ENCODE results near the gene SPATA13. TPM values are rescaled to one million over a fixed set of nuclear protein-coding genes. Genes with fewer than 3 reads are reported as not detected.
A peak's percentile ranks its signal among the peaks of the same experiment; 100 is the strongest.
"Not testable (repeated sequence)": the region's sequence is repeated elsewhere in the genome, so short reads cannot be mapped to it uniquely, and the experiment has no call there.

The SPATA13 gene
- total RNA-seq, 1 donor from 2014 or later, result 9.9 TPM

DNA sequence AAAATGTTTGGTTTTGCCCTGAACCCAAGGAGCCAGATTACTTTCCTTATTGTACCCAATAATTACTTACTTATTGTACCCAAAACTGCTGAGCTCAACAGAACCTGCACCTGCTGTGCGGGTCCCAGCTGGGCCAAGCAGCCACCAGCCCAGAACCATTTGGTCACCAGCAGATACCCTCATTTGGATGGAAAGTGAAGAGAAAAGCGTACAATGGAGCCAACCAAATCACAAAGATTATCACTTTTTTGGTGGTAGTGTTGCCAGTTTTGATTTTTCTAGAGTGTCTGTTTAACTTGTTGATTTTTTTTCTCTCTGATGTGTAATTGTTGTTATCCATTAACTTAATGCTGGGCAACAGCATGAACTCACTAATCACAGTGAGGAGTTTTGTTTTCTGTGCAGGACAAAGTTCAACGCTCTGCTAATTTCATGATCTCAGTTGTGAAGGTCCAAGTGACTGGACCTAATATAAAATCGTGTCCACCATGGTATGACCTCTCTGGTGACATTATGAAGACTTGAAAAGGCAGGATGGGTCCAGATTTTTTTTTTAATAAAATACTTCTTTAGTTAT, 23.8 kb downstream of the SPATA13 start:
- DNase-seq (ENCODE audit: missing footprints) (peak; percentile 16), ATAC-seq (no peak)
- intact Hi-C loops (cut with DNase I), result no loop called here

DNA sequence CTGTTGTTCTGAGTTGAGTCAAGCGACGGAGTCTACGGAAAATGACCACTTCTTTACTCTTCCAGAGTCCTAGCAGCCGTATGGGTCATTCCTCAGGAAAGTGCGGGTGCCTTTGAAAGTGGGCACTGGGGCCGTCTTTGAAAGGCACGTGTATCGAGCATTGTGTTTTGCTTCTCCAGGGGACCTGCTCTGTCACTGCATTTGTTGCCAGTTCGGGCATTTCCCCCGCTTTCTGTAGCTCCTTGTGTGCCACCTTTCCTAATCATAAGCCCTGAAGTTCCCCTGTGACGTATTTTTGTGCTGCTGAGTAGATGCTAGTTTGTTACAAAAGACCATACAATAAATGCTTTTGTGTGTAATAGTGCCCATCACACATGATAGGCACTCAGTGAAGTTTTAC, 24.4 kb downstream of the SPATA13 start:
- intact Hi-C loops (cut with DNase I), result no loop called here
- ATAC-seq (no peak), DNase-seq (ENCODE audit: missing footprints) (no peak)

DNA sequence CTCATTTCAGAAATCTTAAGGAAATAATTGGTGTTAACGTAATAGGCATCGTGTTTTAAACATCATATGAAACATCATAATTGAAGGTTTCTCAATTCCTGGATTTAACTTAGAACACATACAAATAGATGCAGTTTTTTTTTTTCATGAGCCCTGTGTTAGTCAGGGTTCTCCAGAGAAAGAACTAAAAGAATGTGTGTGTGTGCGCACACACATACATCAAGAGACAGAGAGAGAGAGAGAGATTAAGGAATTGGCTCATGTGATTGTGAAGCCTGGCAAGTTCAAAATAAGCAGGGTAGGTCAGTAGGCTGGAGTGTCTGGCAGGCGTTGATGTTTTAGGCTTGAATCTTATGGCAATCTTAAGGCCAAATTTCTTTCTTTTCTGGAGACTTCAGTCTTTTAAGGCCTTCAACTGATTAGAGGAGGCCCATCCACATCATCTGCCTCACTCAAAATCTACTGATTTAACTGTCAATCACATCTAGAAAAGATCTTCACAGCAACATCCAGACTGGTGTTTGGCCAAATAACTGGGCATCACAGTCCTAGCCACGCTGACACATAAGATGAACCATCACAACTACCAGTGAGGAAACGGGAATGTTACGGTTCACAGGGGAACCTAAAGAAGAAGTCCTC, 25.2 kb downstream of the SPATA13 start:
- no peak for DNase-seq (ENCODE audit: missing footprints)
- ATAC-seq, result no peak

DNA sequence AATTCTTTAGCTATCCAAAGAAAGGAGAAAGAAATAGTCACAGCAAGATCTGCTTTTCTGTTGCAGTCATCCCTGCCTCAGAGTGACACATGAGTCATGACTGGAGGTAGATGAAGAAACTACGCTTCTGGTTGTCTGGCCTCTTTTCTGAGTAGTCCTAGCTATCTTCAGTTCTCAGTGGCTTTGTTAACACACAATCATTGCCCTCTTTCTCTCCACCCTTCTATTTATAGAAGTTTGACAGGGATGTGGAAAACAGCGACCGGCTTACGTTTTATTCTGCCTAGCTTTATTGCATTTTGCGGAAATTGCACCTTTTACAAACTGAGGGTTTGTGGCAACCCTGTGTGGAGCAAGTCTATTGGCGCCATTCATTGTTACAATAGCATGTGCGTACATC, 26.7 kb downstream of the SPATA13 start:
- intact Hi-C loops (cut with DNase I), result no loop called here
- DNase-seq (ENCODE audit: missing footprints) (no peak), ATAC-seq (no peak)

More for the DNA sequence above, 25.2 kb downstream of the SPATA13 start:
- intact Hi-C loops (cut with DNase I), result no loop called here

DNA sequence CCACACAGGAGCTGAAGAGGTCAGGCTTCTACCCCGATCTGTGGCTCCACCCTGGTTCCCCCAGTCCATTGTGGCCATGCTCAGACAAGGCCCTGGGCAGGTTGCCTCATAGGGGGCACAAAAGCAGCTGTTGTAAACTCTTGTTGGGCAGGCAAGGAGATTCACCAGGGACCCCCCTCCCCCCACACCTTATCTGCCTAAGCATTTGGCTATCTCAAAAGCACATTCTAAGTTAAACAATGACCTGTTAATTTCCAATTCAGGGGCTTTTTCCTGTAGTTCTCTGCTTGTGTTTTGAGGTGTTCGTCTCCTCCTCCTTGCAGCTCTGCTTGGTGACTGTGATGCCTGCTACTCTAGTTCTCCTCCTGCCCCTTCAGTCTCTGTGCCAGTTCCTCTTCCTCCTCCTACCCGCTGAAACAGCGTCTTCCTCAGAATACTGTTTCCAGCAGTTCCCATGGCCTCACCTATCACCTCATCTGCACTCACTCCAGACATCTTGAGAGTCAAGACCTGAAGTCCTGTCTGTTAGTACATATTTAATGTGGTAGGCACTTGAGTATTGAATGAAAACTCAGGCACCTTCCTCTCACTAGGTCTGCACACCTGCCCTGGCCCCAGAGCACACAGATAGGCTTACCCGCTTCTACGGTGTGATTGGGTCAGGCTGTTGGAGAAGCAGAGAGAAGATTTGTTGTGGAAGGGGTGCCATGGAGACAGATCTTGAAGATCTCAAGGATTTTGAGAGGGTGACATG, 31.7 kb downstream of the SPATA13 start:
- intact Hi-C loops (cut with DNase I), result no loop called here
- ATAC-seq (no peak), DNase-seq (ENCODE audit: missing footprints) (no peak)

DNA sequence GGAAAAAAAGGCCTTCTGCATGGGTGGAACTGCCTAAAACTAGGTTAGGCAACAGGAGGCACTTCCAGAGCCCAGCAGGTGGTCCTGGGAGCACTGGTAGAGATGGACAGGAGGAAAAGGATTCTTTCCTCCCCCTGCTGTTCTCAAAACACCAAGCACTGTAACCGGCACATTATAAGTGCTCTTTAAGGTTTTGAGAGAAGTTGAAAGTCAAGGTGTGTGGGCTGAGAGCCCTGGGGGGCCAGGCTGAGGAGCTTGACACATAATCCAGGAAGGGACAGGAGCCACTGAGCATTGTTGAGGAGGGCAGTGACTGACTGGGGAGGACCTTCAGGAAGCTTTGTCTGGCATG, 32.3 kb downstream of the SPATA13 start:
- DNase-seq (ENCODE audit: missing footprints) (no peak), ATAC-seq (no peak)
- intact Hi-C loops (cut with DNase I), result no loop called here

DNA sequence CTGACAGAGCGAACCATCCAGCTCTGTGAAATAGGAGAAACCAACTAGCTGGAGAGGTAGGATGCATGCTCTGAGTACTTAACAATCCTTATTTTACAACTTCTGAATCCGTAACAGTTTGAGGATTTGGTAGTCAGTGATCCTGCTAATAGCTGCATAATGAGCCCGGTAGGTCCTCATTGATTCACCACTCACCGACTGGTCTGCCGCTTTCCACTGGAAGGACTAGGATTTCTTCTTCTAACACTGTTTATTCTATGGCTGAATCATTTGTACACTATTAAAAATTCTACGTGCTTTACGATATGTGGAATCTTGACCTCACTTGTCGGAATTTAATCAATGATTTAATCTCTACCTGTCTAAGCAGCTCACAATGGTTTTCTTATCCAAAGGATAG, 33.9 kb downstream of the SPATA13 start:
- no peak for ATAC-seq

DNA sequence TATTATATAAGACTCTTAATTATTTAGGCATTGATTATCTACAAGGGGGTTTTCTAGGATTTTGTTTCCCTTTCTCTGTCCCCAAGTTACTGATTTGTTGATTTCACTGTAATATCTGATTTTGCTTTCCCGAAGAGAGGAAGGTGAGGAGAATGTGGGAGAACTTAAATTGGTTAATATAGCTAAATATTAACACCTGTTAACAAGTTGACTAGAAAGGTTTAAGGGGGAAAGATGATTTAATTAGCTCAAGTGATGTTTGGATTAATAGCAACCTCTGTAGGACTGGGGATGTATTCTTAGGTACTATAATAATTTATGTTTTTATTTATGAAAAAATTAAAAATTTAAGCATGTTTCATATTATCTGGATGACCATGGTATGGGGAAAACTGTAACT, 35.1 kb downstream of the SPATA13 start:
- no peak for ATAC-seq
- DNase-seq (ENCODE audit: missing footprints), result no peak
- intact Hi-C loops (cut with DNase I), result no loop called here

More for the DNA sequence above, 33.9 kb downstream of the SPATA13 start:
- intact Hi-C loops (cut with DNase I), result no loop called here
- DNase-seq (ENCODE audit: missing footprints), result no peak

DNA sequence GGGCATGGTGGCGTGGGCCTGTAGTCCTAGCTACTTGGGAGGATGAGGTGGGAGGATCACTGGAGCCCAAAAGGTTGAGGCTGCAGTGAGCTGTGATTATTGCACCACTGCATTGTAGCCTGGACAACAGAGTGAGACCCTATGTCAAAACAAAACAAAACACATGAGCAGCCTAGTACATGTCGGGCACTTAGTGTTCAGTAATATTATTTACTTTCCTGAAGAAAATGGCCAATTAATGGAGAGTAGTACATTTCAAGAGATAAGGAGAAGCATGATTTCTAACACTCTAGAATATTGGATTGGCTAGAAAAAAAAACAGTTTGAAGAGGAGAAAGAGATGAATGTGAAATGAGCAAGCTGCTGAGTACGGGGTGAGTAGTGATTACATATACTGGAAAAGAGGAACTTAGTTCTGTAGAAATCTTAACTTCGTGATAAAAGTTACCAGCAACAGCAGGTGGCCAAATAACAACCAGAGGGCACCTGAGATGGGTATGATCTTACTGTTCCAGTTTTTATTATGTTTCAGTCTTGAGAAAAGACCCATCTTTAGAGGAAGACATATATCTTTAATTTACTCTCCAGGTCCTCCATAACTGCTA, 36.2 kb downstream of the SPATA13 start:
- ATAC-seq (no peak), DNase-seq (ENCODE audit: missing footprints) (no peak)
- intact Hi-C loops (cut with DNase I), result no loop called here

DNA sequence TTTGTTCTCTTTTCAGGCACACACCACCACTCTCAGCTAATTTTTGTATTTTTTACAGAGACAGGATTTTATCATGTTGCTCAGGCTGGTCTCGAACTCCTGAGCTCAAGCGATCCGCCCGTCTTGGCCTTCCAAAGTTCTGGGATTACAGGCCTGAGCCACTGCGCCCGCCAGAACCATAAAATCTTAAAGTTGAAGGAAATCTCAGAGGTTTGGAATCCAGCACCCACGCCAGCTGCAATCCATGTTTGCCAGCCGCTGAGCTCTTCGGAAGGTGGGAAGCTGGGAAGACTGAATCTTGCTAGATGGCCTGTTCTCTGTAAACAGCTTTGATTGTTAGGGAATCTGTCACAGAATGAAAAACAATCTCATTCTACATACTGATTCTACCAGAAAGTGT, 38.5 kb downstream of the SPATA13 start:
- ATAC-seq (no peak), DNase-seq (ENCODE audit: missing footprints) (no peak)
- intact Hi-C loops (cut with DNase I), result no loop called here

DNA sequence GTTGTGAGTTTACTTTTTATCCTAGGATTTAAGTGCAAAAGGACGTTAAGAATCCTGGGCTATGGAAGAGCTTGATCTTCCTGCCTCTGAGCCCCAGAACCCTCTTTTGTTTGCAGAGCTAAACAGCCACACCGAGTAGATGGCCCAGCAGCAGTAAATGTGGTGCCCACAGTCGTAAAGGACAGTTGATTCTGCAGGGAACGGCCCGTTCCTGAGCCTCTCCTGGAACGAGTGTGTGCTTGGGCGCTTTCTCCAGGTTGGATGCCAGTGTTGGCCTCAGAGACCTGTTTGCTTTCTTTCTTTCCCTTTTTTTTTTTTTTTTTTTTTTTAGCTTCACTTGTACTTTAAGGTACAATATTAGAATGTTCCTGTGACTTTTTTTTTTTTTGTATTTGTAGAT, 41.7 kb downstream of the SPATA13 start:
- ATAC-seq, result no peak
- DNase-seq (ENCODE audit: missing footprints), result no peak
- intact Hi-C loops (cut with DNase I), result no loop called here

DNA sequence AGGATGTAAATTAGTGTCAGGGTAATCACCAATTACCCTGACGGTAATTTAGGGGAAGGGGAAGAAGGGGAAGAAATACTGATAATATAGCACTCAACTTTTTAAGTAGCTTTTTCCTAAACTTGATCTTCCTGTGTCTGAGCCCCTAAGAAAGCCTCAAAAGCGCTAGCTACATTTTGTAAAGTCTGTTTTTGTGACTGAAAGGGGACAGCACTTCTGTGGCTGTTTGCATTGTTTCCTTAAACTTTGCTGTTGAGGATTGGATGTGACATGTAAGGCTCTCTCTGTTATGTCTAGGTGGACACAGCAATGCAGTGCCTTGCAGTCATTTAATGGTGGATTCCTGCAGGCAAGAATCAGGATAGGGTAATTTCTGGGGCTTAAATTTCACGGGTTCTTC, 42.8 kb downstream of the SPATA13 start:
- intact Hi-C loops (cut with DNase I), result no loop called here
- ATAC-seq (no peak), DNase-seq (ENCODE audit: missing footprints) (no peak)

DNA sequence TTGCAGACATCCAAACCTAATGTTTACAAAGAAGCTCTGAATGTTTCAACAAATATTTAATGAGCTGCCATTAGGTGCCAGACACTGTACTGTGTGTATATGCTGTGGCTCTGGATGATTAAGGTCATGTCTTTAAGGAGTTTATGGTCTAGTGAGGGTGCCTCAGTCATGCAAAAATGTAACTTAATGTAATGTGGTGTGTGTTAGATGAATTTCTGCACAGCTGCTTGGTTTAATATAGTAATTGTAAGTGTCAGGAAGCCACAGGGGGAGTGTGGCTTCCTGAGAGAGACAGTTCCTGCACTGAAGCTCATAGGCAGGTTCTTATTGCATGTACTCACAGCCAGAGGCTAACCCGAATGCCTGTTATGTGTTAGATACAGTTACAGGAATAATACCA, 43.3 kb downstream of the SPATA13 start:
- no peak for ATAC-seq
- intact Hi-C loops (cut with DNase I), result no loop called here
- no peak for DNase-seq (ENCODE audit: missing footprints)

DNA sequence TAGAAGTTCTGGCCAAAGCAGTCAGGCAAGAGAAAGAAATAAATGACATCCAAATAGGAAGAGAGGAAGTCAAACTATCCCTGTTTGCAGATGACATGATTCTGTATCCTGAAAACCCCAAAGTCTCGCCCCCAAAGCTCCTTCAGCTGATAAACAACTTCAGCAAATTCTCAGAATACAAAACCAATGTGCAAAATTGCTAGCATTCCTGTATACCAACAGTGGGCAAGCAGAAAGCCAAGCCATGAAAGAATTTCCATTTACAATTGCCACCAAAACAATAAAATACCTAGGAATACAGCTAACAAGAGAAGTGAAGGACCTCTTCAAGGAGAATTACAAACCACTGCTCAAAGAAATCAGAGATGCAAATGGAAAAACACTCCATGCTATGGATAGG, 44.6 kb downstream of the SPATA13 start:
- ATAC-seq; intact Hi-C loops (cut with DNase I); DNase-seq (ENCODE audit: missing footprints): not testable (repeated sequence)

DNA sequence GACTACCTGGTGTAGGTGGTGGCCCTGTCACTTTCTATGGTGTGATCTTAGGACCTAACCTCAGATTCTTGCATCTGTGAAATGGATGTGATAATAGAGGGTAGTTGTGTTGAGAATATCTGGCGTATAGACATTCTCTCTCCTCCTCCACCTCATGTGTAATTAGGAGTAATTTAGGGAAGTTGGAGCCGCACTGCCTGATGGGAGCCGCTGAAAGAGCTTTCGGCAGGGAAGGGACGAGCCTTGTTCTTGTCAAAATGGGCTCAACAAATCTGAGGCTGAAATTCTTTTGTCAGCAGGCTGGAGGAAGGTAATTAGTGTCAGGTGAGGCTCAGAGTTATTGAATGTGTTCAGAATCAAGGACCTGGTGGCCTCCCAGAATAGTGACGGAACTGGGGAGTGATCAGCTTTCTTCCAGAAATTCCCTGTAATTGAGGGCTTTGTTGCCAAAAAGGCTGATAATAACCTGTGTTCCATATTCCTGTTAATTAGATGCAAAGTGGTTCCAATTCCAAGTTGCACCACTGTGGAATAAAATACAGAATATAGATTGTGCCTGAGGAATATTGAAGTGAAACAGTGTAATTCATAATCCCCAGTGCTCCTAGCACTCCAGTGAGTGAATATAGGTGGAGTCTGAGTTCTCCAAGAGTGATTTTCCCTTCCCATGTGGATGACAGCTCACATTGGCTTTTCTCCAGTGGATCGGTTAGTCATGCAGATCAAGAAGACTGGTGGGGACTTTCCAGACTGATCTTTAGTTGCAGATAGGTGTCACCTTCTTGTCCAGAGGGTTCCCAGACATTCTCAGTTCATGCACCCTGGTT, 47.5 kb downstream of the SPATA13 start:
- ATAC-seq (no peak), DNase-seq (ENCODE audit: missing footprints) (no peak)
- intact Hi-C loops (cut with DNase I), result no loop called here

DNA sequence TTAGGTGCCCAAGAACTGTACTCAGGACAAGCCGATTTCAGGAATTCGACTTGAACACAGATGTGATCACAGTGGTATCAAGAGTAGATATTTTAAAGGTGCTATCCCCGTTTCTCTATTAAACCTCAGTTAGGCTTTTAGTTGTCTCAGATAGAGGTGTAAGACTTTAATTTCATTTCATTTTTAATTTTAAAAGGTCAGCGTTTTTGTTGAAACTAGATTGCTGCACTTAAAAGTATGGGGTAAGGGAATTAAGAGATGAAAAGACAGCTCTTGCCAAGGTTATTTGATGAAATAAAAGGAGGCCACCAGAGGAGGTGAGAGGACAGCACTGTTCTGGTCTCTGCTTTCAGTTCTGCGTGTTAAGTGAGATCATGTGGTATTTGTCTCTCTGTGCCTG, 48.6 kb downstream of the SPATA13 start:
- intact Hi-C loops (cut with DNase I), result no loop called here
- DNase-seq (ENCODE audit: missing footprints) (no peak), ATAC-seq (no peak)

DNA sequence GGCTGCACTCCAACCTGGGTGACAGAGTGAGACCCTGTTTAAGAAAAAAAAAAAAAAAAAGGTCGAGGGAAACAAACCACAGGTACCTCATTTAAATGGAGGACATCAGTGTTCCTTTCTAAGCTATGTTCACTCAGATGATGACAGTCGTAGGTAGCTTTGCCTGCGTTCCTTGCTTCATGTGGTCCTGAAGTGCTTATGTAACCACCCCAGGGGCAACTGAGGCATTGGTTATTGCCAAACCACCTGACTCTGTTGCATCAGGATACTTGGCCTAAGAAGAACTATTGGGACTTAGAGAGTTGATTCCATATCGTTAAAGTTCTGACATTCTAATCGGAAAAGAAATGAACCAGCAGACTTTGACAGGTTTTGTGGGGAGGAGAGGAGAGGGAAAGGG, 51.7 kb downstream of the SPATA13 start:
- intact Hi-C loops (cut with DNase I), result no loop called here
- no peak for DNase-seq (ENCODE audit: missing footprints)
- no peak for ATAC-seq

DNA sequence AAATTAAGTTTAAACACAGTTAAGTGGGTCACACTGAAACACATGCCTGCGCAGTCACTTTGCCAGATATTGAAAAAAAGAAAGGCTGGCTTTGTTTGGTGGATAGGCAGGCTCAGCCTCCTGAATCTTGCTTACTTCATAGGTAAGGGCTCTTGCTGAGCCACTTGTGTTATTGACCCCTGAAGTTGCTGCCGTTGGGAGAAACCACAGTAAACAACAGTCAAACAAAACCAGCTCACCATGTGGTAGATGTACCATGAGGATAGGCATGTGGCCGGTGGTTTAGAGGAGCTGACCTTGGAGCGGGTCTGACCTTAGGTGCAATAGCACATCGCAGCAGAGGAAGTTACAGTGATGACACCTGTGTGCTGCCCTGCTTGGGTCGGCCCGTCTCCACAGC, 52.2 kb downstream of the SPATA13 start:
- DNase-seq (ENCODE audit: missing footprints), result no peak
- intact Hi-C loops (cut with DNase I), result no loop called here
- ATAC-seq, result no peak

DNA sequence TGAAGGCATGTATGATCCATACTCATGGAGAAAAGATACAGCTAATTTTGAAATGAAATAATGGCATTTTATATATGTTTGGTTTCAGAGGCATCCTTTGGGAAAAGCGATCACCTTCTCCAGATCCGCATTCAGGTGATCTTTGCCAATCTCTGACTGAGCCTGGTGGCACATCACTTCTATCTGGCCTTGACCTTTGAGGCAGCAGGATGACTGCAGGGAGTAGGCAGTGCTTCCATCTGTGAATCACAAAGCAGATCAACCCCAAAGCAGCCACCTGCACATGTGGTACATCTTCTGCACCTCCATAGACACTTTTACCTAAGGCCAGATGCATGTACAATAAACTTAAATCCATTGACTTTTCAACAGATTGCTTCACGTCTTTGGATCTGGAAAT, 53.4 kb downstream of the SPATA13 start:
- intact Hi-C loops (cut with DNase I), result loop anchor here (2.0 kb wide), 1 partner anchor 53 kb away; the partner anchor contains the start of gene SPATA13
- DNase-seq (ENCODE audit: missing footprints) (no peak), ATAC-seq (no peak)

Data from Right ventricle myocardium inferior (tissue), 1 donor.